GM19467 (cell line): ENCODE results near the gene EDC4.

Experiments
- ATAC-seq: cut with Tn5 transposase; IDR thresholded peaks from one replicate; pipeline ENCODE4 v1.9.1; 2021; ENCODE audit warnings: mild to moderate bottlenecking, moderate library complexity; ENCODE audit not compliant: unreplicated experiment

Gene EDC4

DNA sequence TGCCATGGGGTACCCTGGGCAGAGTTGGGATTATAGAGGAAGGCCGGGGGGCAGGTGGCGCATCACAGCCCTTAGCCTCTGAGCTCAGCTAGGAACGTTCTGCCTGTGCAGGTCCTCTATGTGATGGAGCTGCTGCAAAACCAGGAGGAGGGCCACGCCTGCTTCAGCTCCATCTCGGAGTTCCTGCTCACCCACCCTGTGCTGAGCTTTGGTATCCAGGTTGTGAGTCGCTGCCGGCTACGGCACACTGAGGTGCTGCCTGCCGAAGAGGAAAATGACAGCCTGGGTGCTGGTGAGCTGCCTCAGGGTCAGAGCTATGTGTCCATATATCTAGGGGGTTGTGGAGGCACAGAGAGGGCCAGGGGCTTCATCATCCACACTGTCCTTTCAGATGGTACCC is 6.0 kb downstream of the EDC4 start:
- ATAC-seq, result no peak

DNA sequence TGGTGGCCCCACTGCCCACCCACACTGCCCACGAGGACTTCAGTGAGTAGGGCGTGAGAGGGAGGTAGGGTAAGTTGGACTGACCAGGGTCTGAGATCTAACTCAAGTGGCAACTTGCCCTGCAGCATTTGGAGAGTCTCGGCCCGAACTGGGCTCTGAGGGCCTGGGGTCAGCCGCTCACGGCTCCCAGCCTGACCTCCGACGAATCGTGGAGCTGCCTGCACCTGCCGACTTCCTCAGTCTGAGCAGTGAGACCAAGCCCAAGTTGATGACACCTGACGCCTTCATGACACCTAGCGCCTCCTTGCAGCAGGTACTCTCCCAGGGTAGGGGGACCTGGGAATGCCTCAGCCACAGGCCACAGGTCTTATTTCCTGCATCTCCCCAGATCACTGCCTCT is 6.6 kb downstream of the EDC4 start:
- no peak for ATAC-seq

DNA sequence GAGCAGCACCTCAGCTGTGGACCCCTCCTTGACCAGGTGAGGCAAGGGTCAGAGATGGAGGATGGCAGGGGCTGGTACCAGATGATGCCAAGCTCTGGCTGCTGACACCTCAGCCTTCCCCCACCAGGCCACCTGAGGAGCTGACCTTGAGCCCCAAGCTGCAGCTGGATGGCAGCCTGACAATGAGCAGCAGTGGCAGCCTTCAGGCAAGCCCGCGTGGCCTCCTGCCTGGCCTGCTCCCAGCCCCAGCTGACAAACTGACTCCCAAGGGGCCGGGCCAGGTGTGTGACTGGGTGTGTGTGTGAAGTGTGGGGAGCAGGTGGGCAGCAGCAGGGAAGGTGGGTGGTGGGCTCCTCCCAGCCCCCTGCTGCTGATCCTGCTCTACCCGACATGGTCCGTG is 7.1 kb downstream of the EDC4 start:
- ATAC-seq, result no peak

DNA sequence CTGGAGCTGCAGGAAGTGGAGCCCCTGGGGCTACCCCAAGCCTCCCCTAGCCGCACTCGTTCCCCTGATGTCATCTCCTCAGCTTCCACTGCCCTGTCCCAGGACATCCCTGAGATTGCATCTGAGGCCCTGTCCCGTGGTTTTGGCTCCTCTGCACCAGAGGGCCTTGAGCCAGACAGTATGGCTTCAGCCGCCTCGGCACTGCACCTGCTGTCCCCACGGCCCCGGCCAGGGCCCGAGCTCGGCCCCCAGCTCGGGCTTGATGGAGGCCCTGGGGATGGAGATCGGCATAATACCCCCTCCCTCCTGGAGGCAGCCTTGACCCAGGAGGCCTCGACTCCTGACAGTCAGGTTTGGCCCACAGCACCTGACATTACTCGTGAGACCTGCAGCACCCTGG is 7.7 kb downstream of the EDC4 start:
- ATAC-seq, result no peak

DNA sequence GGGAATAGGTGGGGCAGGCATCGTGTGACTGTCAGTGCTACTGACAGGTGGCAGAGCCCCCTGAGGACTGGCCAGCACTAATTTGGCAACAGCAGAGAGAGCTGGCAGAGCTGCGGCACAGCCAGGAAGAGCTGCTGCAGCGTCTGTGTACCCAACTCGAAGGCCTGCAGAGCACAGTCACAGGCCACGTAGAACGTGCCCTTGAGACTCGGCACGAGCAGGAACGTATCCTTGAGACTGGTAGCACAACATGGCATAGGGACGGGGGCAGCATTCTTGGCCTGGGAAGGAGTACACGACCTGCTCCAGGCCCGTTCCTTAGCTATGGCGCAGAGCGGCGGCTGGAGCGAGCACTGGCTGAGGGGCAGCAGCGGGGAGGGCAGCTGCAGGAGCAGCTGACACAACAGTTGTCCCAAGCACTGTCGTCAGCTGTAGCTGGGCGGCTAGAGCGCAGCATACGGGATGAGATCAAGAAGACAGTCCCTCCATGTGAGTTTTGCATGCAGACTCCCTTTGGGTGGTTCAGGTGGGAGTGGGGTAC is 8.8 kb downstream of the EDC4 start:
- no peak for ATAC-seq

DNA sequence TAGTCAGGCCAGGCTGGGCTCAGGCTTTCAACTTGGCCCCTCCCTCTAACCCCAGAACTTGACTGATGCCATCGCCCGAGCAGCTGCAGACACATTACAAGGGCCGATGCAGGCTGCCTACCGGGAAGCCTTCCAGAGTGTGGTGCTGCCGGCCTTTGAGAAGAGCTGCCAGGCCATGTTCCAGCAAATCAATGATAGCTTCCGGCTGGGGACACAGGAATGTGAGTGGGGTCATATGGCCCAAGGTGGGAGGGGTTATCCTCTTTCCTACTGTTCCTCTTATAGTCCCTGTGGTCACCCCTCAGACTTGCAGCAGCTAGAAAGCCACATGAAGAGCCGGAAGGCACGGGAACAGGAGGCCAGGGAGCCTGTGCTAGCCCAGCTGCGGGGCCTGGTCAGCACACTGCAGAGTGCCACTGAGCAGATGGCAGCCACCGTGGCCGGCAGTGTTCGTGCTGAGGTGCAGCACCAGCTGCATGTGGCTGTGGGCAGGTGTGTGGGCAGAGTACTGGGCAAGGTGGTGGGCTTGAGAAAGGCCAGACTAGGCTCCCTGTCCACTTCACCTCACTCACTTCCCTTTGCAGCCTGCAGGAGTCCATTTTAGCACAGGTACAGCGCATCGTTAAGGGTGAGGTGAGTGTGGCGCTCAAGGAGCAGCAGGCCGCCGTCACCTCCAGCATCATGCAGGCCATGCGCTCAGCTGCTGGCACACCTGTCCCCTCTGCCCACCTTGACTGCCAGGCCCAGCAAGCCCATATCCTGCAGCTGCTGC is 9.7 kb downstream of the EDC4 start:
- ATAC-seq, result no peak

DNA sequence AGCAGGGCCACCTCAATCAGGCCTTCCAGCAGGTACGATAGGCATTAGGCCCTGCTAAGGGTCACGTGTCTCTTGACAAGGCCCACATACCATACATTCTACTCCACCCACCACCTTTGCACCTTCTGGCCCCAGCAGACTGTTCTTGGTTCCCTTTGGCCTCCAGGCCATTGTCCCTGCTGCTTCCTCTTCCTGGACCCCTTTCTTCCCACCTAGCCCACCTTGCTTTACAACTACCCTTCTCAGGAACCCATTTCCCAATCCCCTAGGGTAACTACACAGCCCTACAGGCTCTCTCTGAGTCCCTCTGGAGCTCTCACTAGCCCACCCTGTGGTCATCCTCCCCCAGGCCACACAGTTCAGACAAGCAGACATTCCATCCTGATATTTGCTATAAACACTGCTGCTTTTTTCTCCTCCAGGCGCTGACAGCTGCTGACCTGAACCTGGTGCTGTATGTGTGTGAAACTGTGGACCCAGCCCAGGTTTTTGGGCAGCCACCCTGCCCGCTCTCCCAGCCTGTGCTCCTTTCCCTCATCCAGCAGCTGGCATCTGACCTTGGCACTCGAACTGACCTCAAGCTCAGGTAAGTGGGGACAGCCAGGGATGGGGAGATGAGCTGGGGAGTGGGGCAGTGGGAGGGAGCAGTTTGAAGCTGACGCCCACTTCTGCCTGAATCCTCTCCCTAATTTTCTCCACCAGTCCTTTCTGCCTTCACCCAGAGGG is 10.5 kb downstream of the EDC4 start:
- ATAC-seq, result no peak

DNA sequence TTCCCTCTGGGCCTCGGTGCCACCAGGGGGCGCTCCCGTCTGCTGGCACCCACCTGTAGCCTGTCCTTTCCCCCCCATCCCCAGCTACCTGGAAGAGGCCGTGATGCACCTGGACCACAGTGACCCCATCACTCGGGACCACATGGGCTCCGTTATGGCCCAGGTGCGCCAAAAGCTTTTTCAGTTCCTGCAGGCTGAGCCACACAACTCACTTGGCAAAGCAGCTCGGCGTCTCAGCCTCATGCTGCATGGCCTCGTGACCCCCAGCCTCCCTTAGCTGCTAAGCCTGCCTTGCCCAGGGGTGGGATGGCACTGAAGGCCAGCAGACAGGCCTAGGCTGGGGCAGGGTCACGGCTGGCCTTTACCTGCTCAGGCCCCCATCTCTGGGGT is 11.0 kb downstream of the EDC4 start:
- ATAC-seq, result no peak

DNA sequence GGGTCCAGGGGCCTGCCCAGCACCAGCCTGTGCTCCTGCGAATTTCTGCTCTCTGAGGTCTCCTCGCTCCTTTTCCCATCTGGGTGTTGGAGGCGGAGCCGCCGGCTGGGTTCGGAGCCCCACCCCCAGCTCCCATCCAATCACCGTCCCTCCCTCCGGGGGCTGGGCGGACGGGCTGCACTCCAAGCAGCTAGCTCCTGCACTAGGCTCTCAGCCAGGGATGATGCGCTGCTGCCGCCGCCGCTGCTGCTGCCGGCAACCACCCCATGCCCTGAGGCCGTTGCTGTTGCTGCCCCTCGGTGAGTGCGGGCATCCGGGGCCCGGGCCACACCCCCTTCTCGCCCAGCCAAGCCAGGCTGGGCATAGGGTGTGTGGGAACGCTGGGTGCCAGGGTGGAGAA is 11.8 kb downstream of the EDC4 start, which contains the start of gene NRN1L:
Gene NRN1L, plus strand, starts transcription at position 202 of the 400 bp plus-strand sequence. Its CDS starts 19 bp downstream, at position 221.
- ATAC-seq, result no peak

DNA sequence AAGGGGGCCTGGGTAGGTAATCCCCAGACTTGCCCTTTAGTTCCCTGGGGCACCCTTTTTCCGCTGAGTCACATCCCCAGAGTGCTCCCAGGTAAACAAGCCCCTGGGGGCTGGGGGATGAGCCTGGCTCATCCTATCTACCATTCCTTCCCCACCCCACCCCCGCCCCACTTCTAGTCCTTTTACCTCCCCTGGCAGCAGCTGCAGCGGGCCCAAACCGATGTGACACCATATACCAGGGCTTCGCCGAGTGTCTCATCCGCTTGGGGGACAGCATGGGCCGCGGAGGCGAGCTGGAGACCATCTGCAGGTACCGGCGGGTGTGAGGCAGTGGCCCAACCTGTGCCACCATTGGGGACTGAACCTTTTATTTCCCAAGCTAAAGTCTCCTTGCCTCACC is 12.7 kb downstream of the EDC4 start:
- ATAC-seq, result no peak

DNA sequence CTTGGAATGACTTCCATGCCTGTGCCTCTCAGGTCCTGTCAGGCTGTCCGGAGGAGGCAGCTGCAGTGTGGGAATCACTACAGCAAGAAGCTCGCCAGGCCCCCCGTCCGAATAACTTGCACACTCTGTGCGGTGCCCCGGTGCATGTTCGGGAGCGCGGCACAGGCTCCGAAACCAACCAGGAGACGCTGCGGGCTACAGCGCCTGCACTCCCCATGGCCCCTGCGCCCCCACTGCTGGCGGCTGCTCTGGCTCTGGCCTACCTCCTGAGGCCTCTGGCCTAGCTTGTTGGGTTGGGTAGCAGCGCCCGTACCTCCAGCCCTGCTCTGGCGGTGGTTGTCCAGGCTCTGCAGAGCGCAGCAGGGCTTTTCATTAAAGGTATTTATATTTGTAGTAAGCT is 13.1 kb downstream of the EDC4 start:
- ATAC-seq, result no peak

DNA sequence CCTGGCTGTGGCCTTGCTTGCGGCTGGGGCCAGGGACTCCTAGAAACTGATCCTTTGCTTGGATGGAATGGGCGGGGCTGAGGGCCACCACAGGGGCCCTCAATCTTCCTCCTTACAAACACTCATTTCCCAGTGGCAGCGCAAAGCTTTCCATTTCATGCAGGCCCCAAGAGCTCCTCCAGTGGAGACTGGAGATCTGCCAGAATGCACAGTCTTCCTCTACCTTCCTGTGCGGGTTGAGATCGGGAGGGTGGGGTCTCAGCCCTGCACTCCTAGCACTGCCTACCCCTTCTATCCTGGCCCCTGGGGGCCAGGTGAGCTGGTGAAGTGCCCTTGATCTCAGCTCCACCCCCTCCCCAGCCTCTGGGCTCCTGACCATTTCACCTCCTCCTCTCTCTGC is 13.5 kb downstream of the EDC4 start:
- no peak for ATAC-seq

DNA sequence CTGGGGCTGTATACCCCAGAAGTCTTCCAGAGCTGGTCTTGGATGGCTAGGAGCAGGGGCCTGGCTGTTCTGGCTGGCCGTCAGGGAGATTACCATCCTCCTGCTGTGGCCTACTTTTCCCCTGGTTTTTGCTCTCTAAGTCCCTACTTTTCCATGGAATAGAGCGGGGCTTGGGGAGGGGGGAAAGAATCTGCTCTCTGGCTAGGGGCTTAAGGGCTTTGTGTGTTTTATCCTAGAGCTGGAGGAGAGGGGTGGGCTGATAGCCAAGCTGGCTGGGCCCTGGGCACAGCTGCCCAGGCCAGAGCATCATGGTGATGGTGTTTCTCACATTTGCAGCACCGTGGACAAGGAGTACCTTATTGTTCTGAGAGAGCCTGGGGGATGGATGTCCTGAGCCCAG is 15.5 kb downstream of the EDC4 start:
- ATAC-seq, result no peak

DNA sequence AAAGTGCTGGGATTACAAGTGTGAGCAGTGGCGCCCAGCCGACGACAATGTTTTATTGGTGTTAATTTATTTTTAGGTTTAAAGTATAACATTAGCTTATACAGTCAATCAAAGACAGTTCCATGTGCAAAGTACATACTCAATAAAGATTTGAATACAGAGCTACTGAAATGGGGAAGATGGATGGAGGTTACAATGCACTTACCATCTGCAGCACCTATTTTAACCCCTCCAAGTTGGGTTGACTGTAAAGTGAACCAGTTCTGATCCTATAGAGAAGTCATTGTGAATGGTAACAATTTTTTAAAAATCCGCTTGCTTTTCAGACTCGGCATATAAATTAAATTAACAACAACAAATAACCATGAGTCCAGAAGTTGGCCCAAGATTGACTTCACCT is 19.5 kb downstream of the EDC4 start:
- no peak for ATAC-seq

DNA sequence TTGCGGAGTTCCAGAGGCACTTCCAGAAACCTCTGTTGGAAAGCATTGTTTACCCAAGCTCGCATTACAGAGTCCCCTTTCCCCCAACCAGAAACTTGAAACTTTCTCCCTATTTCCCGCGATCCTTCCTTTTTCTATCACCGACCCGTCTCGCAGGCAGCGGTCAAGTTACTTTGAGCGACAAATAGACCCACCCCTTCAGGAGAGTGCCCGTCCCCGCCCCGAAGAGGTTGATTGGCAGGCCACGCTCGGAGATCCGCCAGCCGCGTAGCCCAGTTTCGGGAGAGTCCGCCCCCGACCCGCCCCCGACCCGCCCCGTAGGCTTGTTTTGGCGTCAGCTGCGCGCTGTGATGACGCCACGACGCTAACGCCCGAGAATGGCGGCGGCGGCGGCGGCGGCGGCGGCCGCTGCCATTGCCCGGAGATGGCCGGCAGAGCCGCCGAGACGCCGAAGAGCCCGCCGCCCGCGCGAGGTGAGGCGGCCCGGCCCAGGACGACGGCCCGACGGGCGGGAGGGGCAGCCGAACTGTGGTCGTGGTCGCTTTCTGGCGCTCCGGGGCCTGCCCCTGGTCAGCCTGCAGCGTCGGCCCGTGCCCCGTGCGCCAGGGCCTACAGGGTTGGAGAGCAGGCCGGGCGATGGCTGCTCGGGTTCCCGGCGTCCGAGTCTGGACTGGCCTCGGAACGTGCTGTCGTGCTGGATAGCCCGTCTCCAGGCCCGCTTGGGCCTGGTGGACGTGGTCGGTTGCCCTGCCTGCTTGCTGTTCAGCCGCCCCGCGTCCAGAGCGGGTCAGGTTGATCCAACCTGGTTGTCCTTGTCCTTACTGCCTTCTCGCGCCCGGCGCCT is 20.3 kb downstream of the EDC4 start, which contains the start of gene PSKH1:
Gene PSKH1, plus strand, starts transcription at position 356 of the 844 bp plus-strand sequence. CDS start 15,496 bp downstream, outside the sequence.
- ATAC-seq, result peak; percentile 83

DNA sequence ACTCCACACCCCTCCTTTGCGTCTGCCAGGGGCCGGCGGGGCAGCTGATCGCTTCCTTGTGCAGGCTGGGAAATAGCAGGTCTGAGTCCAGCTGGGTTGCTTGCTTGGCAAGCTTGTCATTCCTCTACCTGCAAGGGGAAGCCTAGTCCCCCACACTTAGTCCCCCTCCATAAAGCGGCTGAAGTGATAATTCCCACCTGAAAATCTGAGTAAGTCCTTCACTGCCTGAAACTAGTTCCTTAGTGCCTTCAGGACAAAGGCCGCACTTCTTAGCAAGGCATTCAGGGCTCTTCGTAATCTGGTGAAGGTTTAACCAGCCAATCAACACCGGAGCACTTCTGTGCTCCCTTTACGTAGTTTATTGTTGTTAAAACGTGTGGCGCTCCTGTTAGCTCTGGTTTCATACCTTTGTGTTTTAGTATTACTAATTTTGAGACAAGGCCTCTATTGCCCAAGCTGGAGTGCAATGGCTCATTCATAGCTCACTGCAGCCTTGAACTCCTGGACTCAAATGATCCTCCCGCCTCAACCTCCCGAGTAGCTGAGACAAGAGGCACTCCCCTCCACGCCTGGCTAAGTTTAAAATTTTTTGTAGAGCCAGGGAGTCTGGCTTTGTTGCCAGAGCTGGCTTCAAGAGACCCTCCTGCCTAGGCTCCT is 21.0 kb downstream of the EDC4 start:
- no peak for ATAC-seq

DNA sequence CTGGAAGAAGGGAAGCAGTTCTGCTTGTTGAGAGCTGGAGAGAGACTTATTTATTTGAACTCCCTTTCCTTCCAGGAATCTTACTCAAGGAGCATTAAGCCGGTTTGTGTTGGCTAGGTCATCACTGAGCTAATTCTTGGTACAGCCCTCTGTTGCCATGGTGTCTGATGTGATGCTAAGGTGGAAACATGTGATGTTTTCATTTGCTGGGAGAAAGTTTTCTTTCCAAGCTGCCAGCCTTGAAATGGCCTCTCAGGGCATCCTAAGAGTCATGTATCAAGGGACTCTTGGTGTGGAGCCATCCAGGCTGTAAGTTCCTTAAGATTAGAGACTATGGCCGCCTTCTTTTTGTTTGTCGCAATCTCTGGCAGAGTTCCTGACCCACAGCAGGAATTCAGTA is 24.4 kb downstream of the EDC4 start:
- ATAC-seq, result no peak

DNA sequence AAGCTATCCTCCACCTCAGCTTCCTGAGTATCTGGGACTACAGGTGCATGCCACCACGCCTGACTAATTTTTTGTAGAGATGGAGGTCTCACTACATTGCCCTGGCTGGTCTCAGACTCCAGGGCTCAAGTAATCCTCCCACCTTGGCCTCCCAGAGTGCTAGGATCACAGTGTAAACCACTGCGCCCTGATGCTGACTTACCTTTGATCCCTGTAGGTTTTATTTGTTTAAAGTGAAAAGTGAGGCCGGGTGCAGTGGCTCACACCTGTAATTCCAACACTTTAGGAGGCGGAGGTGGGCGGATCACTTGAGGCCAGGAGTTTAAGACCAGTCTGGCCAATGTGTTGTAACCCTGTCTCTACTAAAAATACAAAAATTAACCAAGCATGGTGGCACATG is 28.9 kb downstream of the EDC4 start:
- ATAC-seq, result no peak

DNA sequence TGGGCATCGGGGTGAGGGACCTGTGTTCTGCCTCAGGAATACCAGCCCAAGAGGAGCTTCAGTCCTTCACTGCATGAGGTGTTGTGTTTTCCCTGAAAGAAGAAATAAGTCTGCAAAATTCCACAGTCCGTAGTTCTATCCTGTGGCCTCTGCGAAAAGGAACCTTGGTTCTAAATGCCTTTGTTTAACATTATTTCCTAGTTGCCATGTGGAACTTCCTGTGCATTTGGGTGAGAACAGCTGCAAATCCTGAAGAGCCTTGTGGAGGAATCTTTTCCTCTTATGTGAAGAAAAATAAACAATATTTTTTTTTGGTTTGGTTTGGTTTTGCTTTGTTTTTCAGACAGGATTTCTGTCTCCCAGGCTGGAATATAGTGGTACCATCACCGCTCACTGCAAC is 30.0 kb downstream of the EDC4 start:
- ATAC-seq, result no peak

DNA sequence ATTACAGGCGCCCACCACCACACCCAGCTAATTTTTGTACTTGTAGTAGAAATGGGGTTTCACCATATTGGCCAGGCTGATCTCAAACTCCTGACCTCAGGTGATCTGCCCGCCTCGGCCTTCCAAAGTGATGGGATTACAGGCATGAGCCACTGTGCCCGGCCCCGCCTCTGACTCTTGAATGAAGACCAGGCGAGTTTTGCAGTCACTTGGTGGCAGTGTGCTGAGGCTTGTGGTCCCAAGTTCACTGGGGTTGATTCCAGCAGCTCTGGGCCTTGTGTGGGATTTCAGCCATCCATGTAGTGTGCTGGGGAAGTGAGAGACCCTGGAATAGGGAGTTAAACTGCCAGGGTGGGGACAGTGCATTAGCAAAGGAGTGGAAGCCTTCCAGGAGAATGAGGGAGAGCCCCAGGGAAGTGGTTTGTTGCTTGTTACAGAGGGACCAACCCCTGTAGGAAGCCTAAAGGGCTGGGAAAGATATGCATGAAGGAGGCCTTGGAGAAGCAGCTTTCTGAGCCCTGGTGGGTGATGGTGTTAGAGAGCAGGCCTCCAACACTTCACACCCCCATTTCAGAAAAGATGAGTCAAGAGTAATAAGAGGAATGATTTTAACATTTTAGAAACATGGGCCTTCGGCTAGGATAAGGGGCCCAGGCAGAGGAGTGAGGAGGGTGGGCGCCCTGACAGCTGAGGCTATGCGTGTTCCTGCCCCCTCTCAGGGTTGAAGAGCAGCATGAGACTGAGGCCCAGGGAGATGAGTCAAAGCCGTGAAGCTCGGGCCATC is 34.7 kb downstream of the EDC4 start:
- ATAC-seq, result no peak
